ENCODE data around the gene CEACAM19.

DNA sequence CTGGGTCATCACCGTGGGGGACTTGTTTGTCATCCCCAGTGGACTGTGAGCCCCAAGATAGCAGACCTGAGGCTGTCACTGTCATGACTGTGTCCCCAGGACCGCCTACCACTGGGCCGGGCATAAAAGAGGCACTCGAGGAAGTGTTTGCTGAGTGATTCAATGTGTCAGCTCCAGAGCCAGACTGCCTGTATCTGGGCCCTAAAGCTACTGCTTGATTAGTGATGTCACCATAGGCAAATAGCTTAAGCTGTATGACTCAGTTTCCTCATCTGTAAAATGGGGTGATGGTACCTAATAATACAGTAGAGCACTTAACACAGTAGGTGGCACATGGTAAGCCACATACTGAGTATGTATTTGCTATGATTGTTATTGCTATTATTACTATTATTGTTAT, 11.2 kb upstream of the CEACAM19 start:
- TF ChIP-seq CTCF (IDR thresholded peaks at IDR 0.05; ENCODE audit: low read depth, low read length) (no peak), POLR2A (IDR thresholded peaks at IDR 0.05; ENCODE audit: extremely low read depth, insufficient read length) (no peak)
- TF ChIP-seq, protein P1, sequence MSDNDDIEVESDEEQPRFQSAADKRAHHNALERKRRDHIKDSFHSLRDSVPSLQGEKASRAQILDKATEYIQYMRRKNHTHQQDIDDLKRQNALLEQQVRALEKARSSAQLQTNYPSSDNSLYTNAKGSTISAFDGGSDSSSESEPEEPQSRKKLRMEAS (IDR thresholded peaks at IDR 0.05; ENCODE audit: low read depth, low read length): no peak
